GM12872 (cell line): ENCODE results near the gene APOL1.

ENCODE experiments used
- CTCF ChIP-seq: IDR thresholded peaks from 3 replicates; pipeline ENCODE4 v1.5.1; 2011; ENCODE audit warnings: low read depth, mild to moderate bottlenecking, low read length, moderate library complexity; ENCODE audit not compliant: insufficient read depth

The APOL1 gene

GRCh38 chr22:36292823-36293530 is 40.0 kb downstream of the APOL1 start:
- TF ChIP-seq CTCF: no peak

- no peak for TF ChIP-seq CTCF
These were observed 40.8 kb downstream of the APOL1 start for GRCh38 chr22:36293606-36294292.

- no peak for TF ChIP-seq CTCF
These were observed 41.3 kb downstream of the APOL1 start for GRCh38 chr22:36294293-36294620.

GRCh38 chr22:36294801-36295200 is 41.9 kb downstream of the APOL1 start:
- TF ChIP-seq CTCF: no peak

- TF ChIP-seq CTCF: no peak
These were observed 42.3 kb downstream of the APOL1 start for GRCh38 chr22:36295247-36295646.

- no peak for TF ChIP-seq CTCF
These were observed 43.8 kb downstream of the APOL1 start for GRCh38 chr22:36296690-36297089.

- TF ChIP-seq CTCF: no peak
These were observed 44.6 kb downstream of the APOL1 start for GRCh38 chr22:36297568-36297967.
